H1 (cell line): ENCODE results near the gene SMARCE1. TPM values are rescaled to one million over a fixed set of nuclear protein-coding genes. Genes with fewer than 3 reads are reported as not detected.
A peak's percentile ranks its signal among the peaks of the same experiment; 100 is the strongest.

Experiments
- CTCF ChIA-PET: fragments of 300-600 bp; sonication (Branson Sonifier 250); formaldehyde crosslinking; loops from one replicate; lab custom pipeline; 2021; ENCODE audit not compliant: partially characterized antibody; lab: Charles Lee
- POLR2A ChIA-PET: fragments of 300-600 bp; sonication (Branson Sonifier 250); formaldehyde crosslinking; loops from one replicate; lab custom pipeline; 2021; ENCODE audit warnings: inconsistent platforms; ENCODE audit not compliant: partially characterized antibody; lab: Charles Lee
- DNase-seq, 2 experiments: peaks; one replicate each; pipeline versions ENCODE4 v3.0.0 to v3.0.0-alpha.2; 2010 to 2022; ENCODE audit warnings: low spot score in 2 of 2, low read depth in 1 of 2, mixed read lengths in 1 of 2
- FAIRE-seq: peaks from 2 replicates; lab custom pipeline; 2011; peaks lifted over from hg19 to GRCh38; lab: Jason Lieb, UNC
- H2AFZ ChIP-seq: 2 replicates; pipeline ENCODE4 v1.8.1; 2012; ENCODE audit warnings: low read length, inconsistent platforms
- H2AK5ac ChIP-seq: 2 replicates; pipeline ENCODE4 v1.6.1; 2013; ENCODE audit warnings: low read depth, low read length
- H2BK120ac ChIP-seq: replicated peaks from 2 replicates; pipeline ENCODE3; 2013; ENCODE audit warnings: low read depth, low read length, inconsistent platforms
- H2BK12ac ChIP-seq: 2 replicates; pipeline ENCODE4 v1.6.1; 2013; ENCODE audit warnings: low read depth, low read length
- H2BK15ac ChIP-seq: 2 replicates; pipeline ENCODE4 v1.6.1; 2013; ENCODE audit warnings: low read length
- H2BK20ac ChIP-seq: 2 replicates; pipeline ENCODE4 v1.6.1; 2013; ENCODE audit warnings: low read length
- H2BK5ac ChIP-seq: 2 replicates; pipeline ENCODE4 v1.6.1; 2013; ENCODE audit warnings: low read depth, low read length
- H3K14ac ChIP-seq: 2 replicates; pipeline ENCODE4 v1.6.1; 2013; ENCODE audit warnings: inconsistent platforms; ENCODE audit not compliant: insufficient read length
- H3K18ac ChIP-seq: 2 replicates; pipeline ENCODE4 v1.6.1; 2013; ENCODE audit warnings: low read length; ENCODE audit errors: extremely low read depth
- H3K23ac ChIP-seq: 2 replicates; pipeline ENCODE4 v1.6.1; 2013; ENCODE audit warnings: inconsistent platforms; ENCODE audit not compliant: insufficient read length
- H3K23me2 ChIP-seq: 2 replicates; pipeline ENCODE4 v1.6.1; 2013; ENCODE audit warnings: low read depth, low read length
- H3K27ac ChIP-seq: 2 replicates; pipeline ENCODE4 v1.6.1; 2011; ENCODE audit warnings: low read depth, low read length, inconsistent platforms
- H3K27me3 ChIP-seq, 4 experiments: replicated peaks in 1 of 4; 1 replicate in 1 of 4; 2 replicates in 3 of 4; pipeline versions ENCODE4 v1.6.1 to v1.8.1; 2011 to 2013; ENCODE audit warnings: low read length in 3 of 4, mild to moderate bottlenecking in 3 of 4, inconsistent platforms in 2 of 4, mixed read lengths in 2 of 4, moderate library complexity in 1 of 4; ENCODE audit not compliant: control insufficient read depth in 3 of 4, insufficient read depth in 3 of 4; ENCODE audit errors: extremely low read depth in 1 of 4
- H3K36me3 ChIP-seq, 4 experiments: 2 replicates each; pipeline versions ENCODE4 v1.6.1 to v1.8.1; 2011 to 2013; ENCODE audit warnings: mild to moderate bottlenecking in 4 of 4, low read length in 3 of 4, moderate library complexity in 2 of 4, control low read depth in 1 of 4, inconsistent platforms in 1 of 4; ENCODE audit not compliant: insufficient read depth in 4 of 4, control insufficient read depth in 2 of 4
- H3K4ac ChIP-seq: replicated peaks from 2 replicates; pipeline ENCODE3; 2013; ENCODE audit warnings: low read length, low read depth, mixed read lengths, inconsistent platforms; ENCODE audit not compliant: insufficient read length
- H3K4me1 ChIP-seq, 4 experiments: replicated peaks in 1 of 4; 1 replicate in 1 of 4; 2 replicates in 3 of 4; pipeline versions ENCODE4 v1.6.1 to v1.8.1; 2011 to 2013; ENCODE audit warnings: low read length in 3 of 4, inconsistent platforms in 2 of 4, mixed read lengths in 1 of 4; ENCODE audit not compliant: insufficient read depth in 4 of 4, control insufficient read depth in 3 of 4
- H3K4me2 ChIP-seq, 2 experiments: 2 replicates each; pipeline versions ENCODE4 v1.6.1 to v1.8.1; 2011 to 2013; ENCODE audit warnings: low read depth in 2 of 2, low read length in 2 of 2, control low read depth in 1 of 2, inconsistent platforms in 1 of 2, mild to moderate bottlenecking in 1 of 2; ENCODE audit not compliant: insufficient read depth in 1 of 2
- H3K4me3 ChIP-seq, 4 experiments: fragments of 200-600, 300-600 bp in 1 of 4; sonication (generic), shearing (Covaris generic), sonication (Bioruptor Twin) in 1 of 4; 2 replicates each; pipeline versions ENCODE4 v1.5.1 to v1.8.1; 2011 to 2016; ENCODE audit warnings: low read length in 4 of 4, low read depth in 3 of 4, control low read depth in 2 of 4, inconsistent platforms in 2 of 4, mild to moderate bottlenecking in 2 of 4, mixed read lengths in 1 of 4, moderate library complexity in 1 of 4; ENCODE audit not compliant: insufficient read depth in 2 of 4; ENCODE audit errors: extremely low read depth in 1 of 4
- H3K56ac ChIP-seq: replicated peaks from 2 replicates; pipeline ENCODE3; 2013; ENCODE audit warnings: low read depth, mild to moderate bottlenecking, mixed read lengths, low read length, inconsistent platforms; ENCODE audit not compliant: insufficient read length
- H3K79me1 ChIP-seq: 2 replicates; pipeline ENCODE4 v1.6.1; 2013; ENCODE audit warnings: low read depth, low read length, control low read depth
- H3K79me2 ChIP-seq, 2 experiments: 2 replicates each; pipeline versions ENCODE4 v1.6.1 to v1.8.1; 2012 to 2013; ENCODE audit warnings: low read length in 2 of 2, mild to moderate bottlenecking in 2 of 2, inconsistent platforms in 1 of 2; ENCODE audit not compliant: insufficient read depth in 2 of 2, control insufficient read depth in 1 of 2
- H3K9ac ChIP-seq, 4 experiments: replicated peaks in 1 of 4; 1 replicate in 1 of 4; 2 replicates in 3 of 4; pipeline versions ENCODE4 v1.6.1 to v1.8.1; 2011 to 2013; ENCODE audit warnings: low read depth in 3 of 4, low read length in 3 of 4, control low read depth in 2 of 4, mild to moderate bottlenecking in 2 of 4, moderate library complexity in 2 of 4, inconsistent platforms in 1 of 4; ENCODE audit errors: extremely low read depth in 1 of 4
- H3K9me3 ChIP-seq, 2 experiments: 2 replicates each; pipeline versions ENCODE4 v1.6.1 to v1.8.1; 2012 to 2013; ENCODE audit warnings: mild to moderate bottlenecking in 2 of 2, moderate library complexity in 2 of 2, control low read depth in 1 of 2, inconsistent platforms in 1 of 2, low read depth in 1 of 2, low read length in 1 of 2, mixed read lengths in 1 of 2; ENCODE audit not compliant: insufficient read depth in 2 of 2
- H4K20me1 ChIP-seq, 2 experiments: replicated peaks in 1 of 2; 2 replicates each; pipeline versions ENCODE3 to v1.8.1; 2011 to 2013; ENCODE audit warnings: inconsistent platforms in 2 of 2, low read length in 2 of 2, mild to moderate bottlenecking in 1 of 2; ENCODE audit not compliant: insufficient read depth in 2 of 2, control insufficient read depth in 1 of 2
- H4K5ac ChIP-seq: 2 replicates; pipeline ENCODE4 v1.6.1; 2013; ENCODE audit warnings: low read length, low read depth, mixed read lengths, inconsistent platforms; ENCODE audit not compliant: insufficient read length
- H4K8ac ChIP-seq: 2 replicates; pipeline ENCODE4 v1.8.0; 2013; ENCODE audit warnings: mild to moderate bottlenecking, moderate library complexity, low read length, inconsistent platforms; ENCODE audit not compliant: insufficient read depth; ENCODE audit errors: extremely low read depth
- H4K91ac ChIP-seq: replicated peaks from 2 replicates; pipeline ENCODE3; 2013; ENCODE audit warnings: low read length, mixed read lengths, inconsistent platforms; ENCODE audit not compliant: insufficient read length
- WGBS, 2 experiments: shearing (Covaris generic) in 1 of 2; methylation state at CpG; one replicate each; pipeline versions ENCODE4 v1.1.6 to v1.1.7; 2013 to 2015; ENCODE audit warnings: low lambda C conversion rate in 2 of 2, mixed read lengths in 2 of 2, inconsistent platforms in 1 of 2, low coverage in 1 of 2, missing lambda C conversion rate in 1 of 2; ENCODE audit not compliant: insufficient replicate concordance in 2 of 2, insufficient coverage in 1 of 2, insufficient read length in 1 of 2; ENCODE audit errors: extremely low coverage in 1 of 2, missing lambda C conversion rate in 1 of 2; 5-methylcytosine and 5-hydroxymethylcytosine counted together
- polyA plus RNA-seq, 7 experiments: library from polyadenylated mRNA; depleted of rRNA in 3 of 7; stranded (reverse) in 5 of 7; unstranded in 2 of 7; fragments of >200 nt in 5 of 7; fragments of 200-250 nt in 2 of 7; gene quantifications; 1 replicate in 5 of 7; 2 replicates in 1 of 7; 4 replicates in 1 of 7; pipeline versions ENCODE4 v1.2.1 to v1.2.3, GENCODE V29; 2011 to 2013; ENCODE audit warnings: missing spikeins in 2 of 7, mixed read lengths in 2 of 7
- total RNA-seq: library from RNA; stranded (reverse); fragmentation: NEBNext Ultra II Directional; extraction: Animal tissue kit (Norgen Biotek cat#: 25700); gene quantifications from 2 replicates; pipeline ENCODE4 v1.2.1, GENCODE V29; 2021
- TF ChIP-seq, protein P1 (sequence below): IDR thresholded peaks from 2 replicates; pipeline ENCODE4 v1.6.1; 2012; ENCODE audit warnings: inconsistent platforms
- TF ChIP-seq, protein P2 (sequence below): IDR thresholded peaks from 2 replicates; pipeline ENCODE4 v1.6.1; 2011; ENCODE audit warnings: low read depth, mild to moderate bottlenecking, low read length; ENCODE audit not compliant: insufficient read depth

SMARCE1 gene
- total and polyA plus RNA-seq, 2 of the 8 experiments (the other 6 are each of a cell fraction or from before 2014, with no cell fraction given): 30.7 to 131 TPM

DNA sequence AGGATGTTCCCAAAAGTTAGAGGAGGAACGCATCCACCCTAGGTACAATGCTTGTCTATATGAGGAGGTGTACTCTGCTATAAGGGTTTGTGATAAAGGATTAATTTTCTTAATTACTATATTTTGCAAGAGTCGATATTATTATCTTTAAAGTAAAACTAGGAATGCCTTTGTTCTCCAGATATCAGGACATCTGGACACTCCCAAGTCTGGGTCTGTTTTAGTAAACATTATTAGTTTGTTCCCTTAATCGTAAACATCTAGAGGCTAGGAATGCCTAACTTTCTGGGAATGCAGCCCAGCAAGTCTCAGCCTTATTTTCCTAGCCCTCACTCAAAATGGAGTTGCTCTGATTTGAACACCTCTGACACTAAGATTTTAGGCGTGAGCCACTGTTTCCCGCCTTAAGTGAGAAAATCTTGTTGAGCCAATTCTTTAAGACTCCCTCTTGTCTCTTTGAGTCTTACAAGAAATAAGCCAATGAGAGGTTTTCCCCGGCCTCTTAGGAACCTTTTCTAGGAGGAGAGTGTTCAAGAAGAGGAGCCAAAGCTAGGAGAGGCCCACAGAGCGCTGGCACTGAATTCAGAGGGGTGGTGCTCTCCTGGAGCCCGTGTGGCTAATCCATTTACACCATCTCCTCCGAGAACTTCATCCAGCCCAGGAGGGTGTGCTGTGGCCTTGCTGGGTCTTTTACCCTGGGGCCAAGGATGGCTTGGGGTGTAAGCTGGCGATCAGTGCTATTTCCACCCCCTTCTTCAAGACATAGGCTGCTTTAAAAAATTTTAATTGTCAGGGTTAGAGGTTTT is 40.9 kb downstream of the SMARCE1 start:
- no peak overlapping the region for H2BK5ac ChIP-seq
- no peak overlapping the region for H3K4me3 ChIP-seq
- ChIA-PET CTCF (interaction anchor here (0.6 to 5.9 kb wide), 2 partner anchors 10 to 67 kb away, joined by 4 to 32 read pairs; no protein-coding TSS in a partner anchor), POLR2A (interaction anchor here (1.1 kb wide), 1 partner anchor 21 kb away, joined by 4 read pairs; no protein-coding TSS in a partner anchor)
- no peak overlapping the region for H2BK15ac ChIP-seq
- H3K23me2 ChIP-seq: no peaks in the 10 kb centered on the region
- H3K56ac ChIP-seq: no peak overlapping the region
- H3K27me3 ChIP-seq: no peaks in the 10 kb centered on the region
- no peak overlapping the region for H2AK5ac ChIP-seq
- H2BK20ac ChIP-seq: no peak overlapping the region
- no peak for DNase-seq
- H3K9me3 ChIP-seq: no peaks in the 10 kb centered on the region
- no peak overlapping the region for H4K8ac ChIP-seq
- peaks cover 2 to 6% (median 4%) of the 10 kb centered on the region in 4 experiments for H3K4me1 ChIP-seq
- H4K5ac ChIP-seq: no peak overlapping the region
- no peak overlapping the region for H2BK120ac ChIP-seq
- no peak overlapping the region for H3K27ac ChIP-seq
- H2AFZ ChIP-seq: no peak overlapping the region
- H3K79me2 ChIP-seq: no peaks in the 10 kb centered on the region
- H3K18ac ChIP-seq: no peak overlapping the region
- no peak for FAIRE-seq
- H3K79me1 ChIP-seq: no peaks in the 10 kb centered on the region
- no peaks in the 10 kb centered on the region for H4K20me1 ChIP-seq
- no peak overlapping the region for H3K14ac ChIP-seq
- H4K91ac ChIP-seq: no peak overlapping the region
- no peak overlapping the region for H3K9ac ChIP-seq
- TF ChIP-seq, protein P1, sequence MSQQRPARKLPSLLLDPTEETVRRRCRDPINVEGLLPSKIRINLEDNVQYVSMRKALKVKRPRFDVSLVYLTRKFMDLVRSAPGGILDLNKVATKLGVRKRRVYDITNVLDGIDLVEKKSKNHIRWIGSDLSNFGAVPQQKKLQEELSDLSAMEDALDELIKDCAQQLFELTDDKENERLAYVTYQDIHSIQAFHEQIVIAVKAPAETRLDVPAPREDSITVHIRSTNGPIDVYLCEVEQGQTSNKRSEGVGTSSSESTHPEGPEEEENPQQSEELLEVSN: peak; percentile 18; the same call in 1 of the 2 replicates
- TF ChIP-seq, protein P2, sequence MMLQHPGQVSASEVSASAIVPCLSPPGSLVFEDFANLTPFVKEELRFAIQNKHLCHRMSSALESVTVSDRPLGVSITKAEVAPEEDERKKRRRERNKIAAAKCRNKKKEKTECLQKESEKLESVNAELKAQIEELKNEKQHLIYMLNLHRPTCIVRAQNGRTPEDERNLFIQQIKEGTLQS: no peak
- no peak overlapping the region for H3K4ac ChIP-seq
- no peak overlapping the region for H3K4me2 ChIP-seq
- no peaks in the 10 kb centered on the region for H3K36me3 ChIP-seq
- WGBS, 2 experiments: 83% methylated on average over 10 of the region's 10 CpGs; no CpG with 5 or more reads in 1 of the 2 experiments
- no peak overlapping the region for H2BK12ac ChIP-seq
- no peak overlapping the region for H3K23ac ChIP-seq
